IMR-90 (cell line): Measurements from ENCODE around the gene PXYLP1. TPM values are rescaled to one million over a fixed set of nuclear protein-coding genes. Genes with fewer than 3 reads are reported as not detected.

Source experiments
- ATAC-seq: fragments of 200-7000 bp; cut with Tn5 transposase; 2 replicates; pipeline ENCODE4 v1.9.1; 2020; ENCODE audit warnings: low read depth, mild to moderate bottlenecking, moderate library complexity
- BruUV-seq: library from RNA; stranded (reverse); fragments of 400-500 nt; replicated peaks from 2 replicates; lab custom pipeline; 2021; lab: Mats Ljungman, UMichigan
- CTCF ChIA-PET: fragments of 300-600 bp; formaldehyde crosslinking; extraction: SDS; loops from one replicate; lab custom pipeline; 2021; ENCODE audit warnings: antibody characterized with exemption; lab: Yijun Ruan, JAX
- POLR2A ChIA-PET: fragments of 300-600 bp; sonication (Branson Sonifier 250); formaldehyde crosslinking; loops from one replicate; lab custom pipeline; 2022; ENCODE audit warnings: antibody characterized with exemption; ENCODE audit not compliant: unreplicated experiment; lab: Charles Lee
- DNase-seq: peaks from one replicate; pipeline ENCODE4 v3.0.0; 2013
- H2AFZ ChIP-seq: replicated peaks from 2 replicates; pipeline ENCODE3; 2013; ENCODE audit warnings: low read length, mild to moderate bottlenecking; ENCODE audit not compliant: poor library complexity
- H2AK5ac ChIP-seq: 2 replicates; pipeline ENCODE4 v1.6.1; 2013; ENCODE audit warnings: low read depth, low read length, inconsistent platforms
- H2AK9ac ChIP-seq: replicated peaks from 2 replicates; pipeline ENCODE3; 2013; ENCODE audit warnings: mild to moderate bottlenecking, low read depth, low read length, moderate library complexity; ENCODE audit not compliant: poor library complexity
- H2BK120ac ChIP-seq: 2 replicates; pipeline ENCODE4 v1.6.1; 2013; ENCODE audit warnings: low read depth, low read length, inconsistent platforms
- H2BK15ac ChIP-seq: 3 replicates; pipeline ENCODE4 v1.6.1; 2013; ENCODE audit warnings: low read depth, low read length, inconsistent platforms
- H2BK20ac ChIP-seq: 2 replicates; pipeline ENCODE4 v1.6.1; 2013; ENCODE audit warnings: low read depth, mild to moderate bottlenecking, inconsistent platforms, low read length, moderate library complexity
- H2BK5ac ChIP-seq: 2 replicates; pipeline ENCODE4 v1.6.1; 2013; ENCODE audit warnings: mild to moderate bottlenecking, low read depth, low read length, inconsistent platforms; ENCODE audit not compliant: poor library complexity, severe bottlenecking
- H3K14ac ChIP-seq: replicated peaks from 2 replicates; pipeline ENCODE4 v1.6.1; 2013; ENCODE audit warnings: low read depth, low read length, inconsistent platforms
- H3K18ac ChIP-seq: 2 replicates; pipeline ENCODE4 v1.6.1; 2013; ENCODE audit warnings: low read depth, low read length, control low read depth
- H3K23ac ChIP-seq: 2 replicates; pipeline ENCODE4 v1.6.1; 2013; ENCODE audit warnings: low read depth, low read length, inconsistent platforms
- H3K27ac ChIP-seq: 2 replicates; pipeline ENCODE4 v1.5.1; 2013; ENCODE audit warnings: mild to moderate bottlenecking, control low read depth, low read length; ENCODE audit not compliant: insufficient read depth
- H3K27me3 ChIP-seq: 2 replicates; pipeline ENCODE4 v1.6.1; 2013; ENCODE audit warnings: low read length; ENCODE audit not compliant: control insufficient read depth, insufficient read depth
- H3K36me3 ChIP-seq: 2 replicates; pipeline ENCODE4 v1.6.1; 2013; ENCODE audit warnings: low read length, mixed read lengths; ENCODE audit not compliant: control insufficient read depth, insufficient read depth
- H3K4ac ChIP-seq: 2 replicates; pipeline ENCODE4 v1.6.1; 2013; ENCODE audit warnings: low read depth, low read length, inconsistent platforms
- H3K4me1 ChIP-seq: 2 replicates; pipeline ENCODE4 v1.6.1; 2013; ENCODE audit warnings: low read length, mixed read lengths; ENCODE audit not compliant: control insufficient read depth, insufficient read depth
- H3K4me2 ChIP-seq: 2 replicates; pipeline ENCODE4 v1.6.1; 2013; ENCODE audit warnings: low read depth, mild to moderate bottlenecking, control low read depth, low read length, moderate library complexity
- H3K4me3 ChIP-seq: 2 replicates; pipeline ENCODE4 v1.5.1; 2013; ENCODE audit warnings: low read depth, mild to moderate bottlenecking, control low read depth, low read length, moderate library complexity; ENCODE audit not compliant: insufficient read depth
- H3K56ac ChIP-seq: 2 replicates; pipeline ENCODE4 v1.6.1; 2013; ENCODE audit warnings: low read length, inconsistent platforms; ENCODE audit not compliant: insufficient read depth; ENCODE audit errors: extremely low read depth
- H3K79me1 ChIP-seq, 2 experiments: 2 replicates each; pipeline ENCODE4 v1.6.1; 2013; ENCODE audit warnings: low read length in 2 of 2, inconsistent platforms in 1 of 2, low read depth in 1 of 2
- H3K9ac ChIP-seq: 2 replicates; pipeline ENCODE4 v1.6.1; 2013; ENCODE audit warnings: low read depth, low read length, control low read depth
- H3K9me1 ChIP-seq: 2 replicates; pipeline ENCODE4 v1.6.1; 2013; ENCODE audit warnings: low read length, inconsistent platforms; ENCODE audit not compliant: insufficient read depth
- H3K9me3 ChIP-seq: 2 replicates; pipeline ENCODE4 v1.6.1; 2013; ENCODE audit warnings: low read length; ENCODE audit not compliant: control insufficient read depth, insufficient read depth
- H4K20me1 ChIP-seq: 2 replicates; pipeline ENCODE4 v1.6.1; 2013; ENCODE audit warnings: low read length, inconsistent platforms; ENCODE audit not compliant: insufficient read depth
- H4K5ac ChIP-seq: 2 replicates; pipeline ENCODE4 v1.6.1; 2013; ENCODE audit warnings: mild to moderate bottlenecking, low read depth, low read length, control low read depth
- H4K8ac ChIP-seq, 2 experiments: 2 replicates each; pipeline ENCODE4 v1.6.1; 2013; ENCODE audit warnings: low read depth in 2 of 2, low read length in 2 of 2, control low read depth in 1 of 2, inconsistent platforms in 1 of 2
- H4K91ac ChIP-seq: 2 replicates; pipeline ENCODE4 v1.6.1; 2013; ENCODE audit warnings: low read depth, low read length, inconsistent platforms; ENCODE audit not compliant: insufficient read depth
- MAFK ChIP-seq: IDR thresholded peaks from 2 replicates; pipeline ENCODE4 v1.6.1; 2012; ENCODE audit warnings: low read depth, low read length, improper control_type of control experiment
- dilution Hi-C: fragments of 300-500 bp; cut with HindIII; formaldehyde crosslinking; loops from one replicate; pipeline ENCODE4 v1.14.3; 2018; ENCODE audit warnings: low sequenced_read_pairs; ENCODE audit not compliant: unreplicated experiment
- in situ Hi-C: fragments of 300-500 bp; cut with MboI; formaldehyde crosslinking; loops from 3 replicates; pipeline ENCODE4 v1.14.3; 2019; ENCODE audit warnings: low sequenced_read_pairs, inconsistent platforms, mixed read lengths
- intact Hi-C: fragments of 100-400 bp; cut with micrococcal nuclease; formaldehyde crosslinking; loops from 2 replicates; pipeline ENCODE4 v1.10.0; 2022
- polyA plus RNA-seq, 3 experiments: library from polyadenylated mRNA; depleted of rRNA; stranded (reverse); fragments of >200 nt; gene quantifications; 2 replicates each; pipeline ENCODE4 v1.2.3, GENCODE V29; 2012; ENCODE audit warnings: low replicate concordance in 1 of 3
- total RNA-seq: library from RNA; depleted of rRNA; stranded (reverse); fragments of >200 nt; gene quantifications from 2 replicates; pipeline ENCODE4 v1.2.3, GENCODE V29; 2012
- TF ChIP-seq, protein P1 (sequence below): fragments of 150-350 bp; IDR thresholded peaks from 2 replicates; pipeline ENCODE4 v1.6.1; 2016; ENCODE audit warnings: low read depth, mild to moderate bottlenecking, low read length, moderate library complexity, borderline replicate concordance

The PXYLP1 gene
- total and polyA plus RNA-seq, 2 of the 4 experiments (the other 2 are of a cell fraction): 11.7 to 15.6 TPM

DNA sequence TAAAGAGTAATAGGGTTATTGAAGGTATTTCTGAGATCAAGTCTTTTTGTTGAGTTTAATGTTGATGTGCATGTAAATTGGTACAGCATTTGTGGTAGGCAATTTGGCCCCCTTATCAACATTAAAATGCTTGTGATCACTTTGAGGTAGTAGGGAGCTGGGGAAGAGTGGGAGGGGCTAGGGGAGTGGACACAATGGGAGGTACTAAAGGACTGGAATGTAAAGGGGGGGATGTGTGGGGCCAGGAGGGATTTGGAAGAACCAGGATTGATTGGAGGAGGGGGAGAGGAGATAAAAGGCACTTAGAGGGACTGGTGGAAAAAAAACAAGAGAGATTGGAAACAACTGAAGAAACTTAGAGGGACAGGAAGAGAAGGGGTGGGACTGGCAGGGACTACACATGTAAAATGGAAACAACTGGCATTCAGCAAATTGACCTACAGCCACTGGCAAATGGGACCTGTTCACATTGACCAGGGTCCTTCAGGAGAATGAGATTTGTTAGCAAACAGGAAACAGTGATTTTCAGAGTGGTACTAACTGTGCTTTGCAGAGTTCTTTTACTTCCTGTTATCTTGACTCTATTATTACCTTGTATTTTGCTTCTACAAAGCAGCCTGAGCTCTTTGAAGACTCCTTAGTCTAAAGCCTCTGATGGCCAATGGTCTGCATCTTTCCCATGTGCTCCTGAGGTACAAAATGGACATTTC is 88.9 kb downstream of the PXYLP1 start:
- peak overlapping the region; percentile 22; the same call in 1 of the 2 replicates for H4K5ac ChIP-seq
- peak overlapping the region; percentile 45 for H2BK5ac ChIP-seq
- no peak overlapping the region for H3K56ac ChIP-seq
- H3K9me1 ChIP-seq: peaks cover 2% of the 10 kb centered on the region
- H4K91ac ChIP-seq: peak overlapping the region; percentile 36; the same call in 1 of the 2 replicates
- H2AK5ac ChIP-seq: peak overlapping the region; percentile 84; the same call in 1 of the 2 replicates
- no peaks in the 10 kb centered on the region for H3K79me1 ChIP-seq
- peak overlapping the region; percentile 73 for H2BK120ac ChIP-seq
- H3K9me3 ChIP-seq: no peaks in the 10 kb centered on the region
- in situ Hi-C loops (no loop called here), intact Hi-C loops (no loop called here), dilution Hi-C loops (no loop called here)
- peak overlapping the region; percentile 4 for H2AK9ac ChIP-seq
- TF ChIP-seq, protein P1, sequence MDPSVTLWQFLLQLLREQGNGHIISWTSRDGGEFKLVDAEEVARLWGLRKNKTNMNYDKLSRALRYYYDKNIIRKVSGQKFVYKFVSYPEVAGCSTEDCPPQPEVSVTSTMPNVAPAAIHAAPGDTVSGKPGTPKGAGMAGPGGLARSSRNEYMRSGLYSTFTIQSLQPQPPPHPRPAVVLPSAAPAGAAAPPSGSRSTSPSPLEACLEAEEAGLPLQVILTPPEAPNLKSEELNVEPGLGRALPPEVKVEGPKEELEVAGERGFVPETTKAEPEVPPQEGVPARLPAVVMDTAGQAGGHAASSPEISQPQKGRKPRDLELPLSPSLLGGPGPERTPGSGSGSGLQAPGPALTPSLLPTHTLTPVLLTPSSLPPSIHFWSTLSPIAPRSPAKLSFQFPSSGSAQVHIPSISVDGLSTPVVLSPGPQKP: no peak
- TF ChIP-seq MAFK: no peak
- H3K23ac ChIP-seq: peak overlapping the region; percentile 60; the same call in 1 of the 2 replicates
- no peaks in the 10 kb centered on the region for H3K27me3 ChIP-seq
- peak overlapping the region; percentile 92; the same call in 1 of the 2 replicates for H2BK20ac ChIP-seq
- no TSS peak for BruUV-seq
- H3K18ac ChIP-seq: no peak overlapping the region; the same call in 1 of the 2 replicates
- ChIA-PET POLR2A (no interaction called here), CTCF (interaction anchor here (0.7 kb wide), 1 partner anchor 9 kb away, joined by 3 read pairs; no protein-coding TSS in a partner anchor)
- H3K9ac ChIP-seq: no peak overlapping the region
- peaks cover 8% of the 10 kb centered on the region; the same call in 1 of the 2 replicates for H3K4me1 ChIP-seq
- no peak overlapping the region for H3K4me2 ChIP-seq
- H3K4me3 ChIP-seq: no peak overlapping the region
- H4K8ac ChIP-seq: peak overlapping the region; percentile 58 to 71; a peak in 3 of 4 replicates
- peak overlapping the region; percentile 6 for H2AFZ ChIP-seq
- peak overlapping the region; percentile 66; the same call in 2 of the 3 replicates for H2BK15ac ChIP-seq
- no peaks in the 10 kb centered on the region for H4K20me1 ChIP-seq
- 0 out of 2 replicates have a peak, but pooled peaks have one; percentile 24 for ATAC-seq
- H3K14ac ChIP-seq: peak overlapping the region; percentile 55
- no peak for DNase-seq
- H3K4ac ChIP-seq: peak overlapping the region; percentile 60
- no peaks in the 10 kb centered on the region for H3K36me3 ChIP-seq
- no peak overlapping the region for H3K27ac ChIP-seq
